ENCODE measurements around the gene NMT2. TPM values are rescaled to one million over a fixed set of nuclear protein-coding genes. Genes with fewer than 3 reads are reported as not detected.
A peak's percentile ranks its signal among the peaks of the same experiment; 100 is the strongest.

The NMT2 gene
- total and polyA plus RNA-seq, 2 donors (not counting 1 experiment from before 2014, with no cell fraction given): 16.6 to 21.0 TPM

DNA sequence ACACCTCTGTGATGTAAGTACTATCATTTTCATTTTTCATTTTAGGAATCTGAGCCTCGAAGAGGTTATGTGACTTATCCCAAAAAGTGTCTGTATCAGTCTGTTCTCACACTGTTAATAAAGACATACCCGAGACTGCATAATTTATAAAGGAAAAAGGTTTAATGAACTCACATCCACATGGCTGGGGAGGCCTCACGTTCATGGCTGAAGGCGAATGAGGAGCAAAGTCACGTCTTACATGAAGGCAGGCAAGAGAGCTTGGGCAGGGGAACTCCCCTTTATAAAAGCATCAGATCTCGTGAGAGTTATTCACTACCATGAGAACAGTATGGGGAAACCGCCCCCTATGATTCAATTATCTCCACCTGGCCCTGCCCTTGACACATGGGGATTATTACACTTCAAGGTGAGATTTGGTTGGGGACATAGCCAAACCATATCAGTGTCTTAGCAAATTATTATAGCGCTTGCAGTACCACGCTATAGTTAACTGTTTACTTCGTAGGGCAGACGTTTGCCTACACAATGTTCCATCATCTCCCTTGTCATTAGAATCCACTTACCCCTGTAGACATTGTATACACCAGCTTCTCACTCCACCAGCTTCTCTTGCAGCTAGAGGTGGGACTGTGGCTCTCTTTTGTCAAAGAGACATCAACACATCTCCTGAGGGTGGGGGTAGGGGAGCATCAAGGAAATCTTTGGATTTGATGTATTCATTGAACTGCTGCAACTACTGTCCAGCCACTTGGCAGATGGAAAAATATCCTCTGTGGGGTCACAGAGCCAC, 15.4 kb upstream of the NMT2 start:
- H3K4me3 ChIP-seq (replicated peaks in 1 of 4; ENCODE audit: control extremely low read depth in 1 of 4, insufficient read depth in 1 of 4, low read depth in 3 of 4, low read length in 4 of 4): no peak overlapping the region
- no peaks in the 10 kb centered on the region for H3K36me3 ChIP-seq (ENCODE audit: control insufficient read depth, insufficient read depth, low read length)
- H3K9ac ChIP-seq (ENCODE audit: insufficient read depth, low read length): no peak overlapping the region
- H3K27me3 ChIP-seq (ENCODE audit: control insufficient read depth, insufficient read depth, low read length): no peaks in the 10 kb centered on the region
- TF ChIP-seq, protein P1, sequence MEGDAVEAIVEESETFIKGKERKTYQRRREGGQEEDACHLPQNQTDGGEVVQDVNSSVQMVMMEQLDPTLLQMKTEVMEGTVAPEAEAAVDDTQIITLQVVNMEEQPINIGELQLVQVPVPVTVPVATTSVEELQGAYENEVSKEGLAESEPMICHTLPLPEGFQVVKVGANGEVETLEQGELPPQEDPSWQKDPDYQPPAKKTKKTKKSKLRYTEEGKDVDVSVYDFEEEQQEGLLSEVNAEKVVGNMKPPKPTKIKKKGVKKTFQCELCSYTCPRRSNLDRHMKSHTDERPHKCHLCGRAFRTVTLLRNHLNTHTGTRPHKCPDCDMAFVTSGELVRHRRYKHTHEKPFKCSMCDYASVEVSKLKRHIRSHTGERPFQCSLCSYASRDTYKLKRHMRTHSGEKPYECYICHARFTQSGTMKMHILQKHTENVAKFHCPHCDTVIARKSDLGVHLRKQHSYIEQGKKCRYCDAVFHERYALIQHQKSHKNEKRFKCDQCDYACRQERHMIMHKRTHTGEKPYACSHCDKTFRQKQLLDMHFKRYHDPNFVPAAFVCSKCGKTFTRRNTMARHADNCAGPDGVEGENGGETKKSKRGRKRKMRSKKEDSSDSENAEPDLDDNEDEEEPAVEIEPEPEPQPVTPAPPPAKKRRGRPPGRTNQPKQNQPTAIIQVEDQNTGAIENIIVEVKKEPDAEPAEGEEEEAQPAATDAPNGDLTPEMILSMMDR (conservative IDR thresholded peaks at IDR 0.05 in 1 of 2, IDR thresholded peaks at IDR 0.05 in 1 of 2; ENCODE audit: low read depth in 1 of 2, low read length in 2 of 2): no peak
- TF ChIP-seq EZH2 (IDR thresholded peaks at IDR 0.05; ENCODE audit: low read length, missing control alignments): no peak
- no peak for DNase-seq (ENCODE audit: low read depth in 2 of 2)
- no peak overlapping the region for H3K27ac ChIP-seq (ENCODE audit: insufficient read depth, low read length)
- H3K79me2 ChIP-seq (ENCODE audit: control insufficient read depth, insufficient read depth, low read length): no peaks in the 10 kb centered on the region
- H3K4me1 ChIP-seq (ENCODE audit: control insufficient read depth, extremely low read depth, insufficient read depth, low read length): no peaks in the 10 kb centered on the region
- H2AFZ ChIP-seq (ENCODE audit: low read length): no peak overlapping the region
- no peak overlapping the region for H3K4me2 ChIP-seq (ENCODE audit: extremely low read depth, insufficient read depth, low read length)
- H4K20me1 ChIP-seq (ENCODE audit: control insufficient read depth, extremely low read depth, insufficient read depth, low read length): no peaks in the 10 kb centered on the region
- H3K9me3 ChIP-seq (ENCODE audit: control insufficient read depth, insufficient read depth, low read depth, low read length): no peaks in the 10 kb centered on the region

DNA sequence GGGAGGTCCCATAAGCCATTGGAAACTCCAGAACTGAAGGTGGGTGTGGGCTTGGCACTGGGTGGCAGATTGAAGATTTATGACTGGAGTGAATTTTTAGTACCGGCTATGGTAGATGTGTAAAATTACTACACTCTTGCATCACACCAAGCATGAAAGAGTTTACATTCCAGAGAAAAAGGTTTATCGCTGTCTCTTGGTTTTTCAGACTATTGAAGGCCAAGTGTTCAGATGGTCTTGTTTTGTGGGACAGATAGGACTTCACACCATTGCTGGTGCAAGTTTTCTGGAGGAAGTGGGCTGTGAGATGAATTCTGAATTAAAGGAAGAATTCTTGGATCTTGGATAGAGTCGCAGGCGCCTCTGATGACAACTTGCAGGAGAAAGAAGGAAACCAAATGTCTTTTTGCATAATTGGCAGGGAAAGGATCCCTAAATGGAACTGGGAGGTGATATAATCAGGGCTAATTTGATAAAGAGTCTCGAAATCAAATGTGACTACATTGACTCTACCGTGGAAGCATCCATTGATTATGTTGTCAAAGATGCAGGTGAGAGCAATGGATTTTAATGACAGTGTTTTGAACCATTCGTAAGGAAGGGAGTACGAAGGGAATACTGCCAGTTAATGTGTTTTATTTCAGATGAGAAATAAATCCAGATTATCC, 14.2 kb upstream of the NMT2 start:
- Histone ChIP-seq H3K27me3 (ENCODE audit: control insufficient read depth, insufficient read depth, low read length) (no peaks in the 10 kb centered on the region), H3K9me3 (ENCODE audit: control insufficient read depth, insufficient read depth, low read depth, low read length) (no peaks in the 10 kb centered on the region), H3K27ac (ENCODE audit: insufficient read depth, low read length) (no peak overlapping the region), H2AFZ (ENCODE audit: low read length) (no peak overlapping the region), H4K20me1 (ENCODE audit: control insufficient read depth, extremely low read depth, insufficient read depth, low read length) (no peaks in the 10 kb centered on the region), H3K79me2 (ENCODE audit: control insufficient read depth, insufficient read depth, low read length) (no peaks in the 10 kb centered on the region), H3K36me3 (ENCODE audit: control insufficient read depth, insufficient read depth, low read length) (no peaks in the 10 kb centered on the region), H3K4me3 (replicated peaks in 1 of 4; ENCODE audit: control extremely low read depth in 1 of 4, insufficient read depth in 1 of 4, low read depth in 3 of 4, low read length in 4 of 4) (no peak overlapping the region), H3K9ac (ENCODE audit: insufficient read depth, low read length) (no peak overlapping the region), H3K4me2 (ENCODE audit: extremely low read depth, insufficient read depth, low read length) (peak overlapping the region; percentile 11), H3K4me1 (ENCODE audit: control insufficient read depth, extremely low read depth, insufficient read depth, low read length) (no peaks in the 10 kb centered on the region)
- peak in 1 of 2 donors; percentile 73 for DNase-seq (ENCODE audit: low read depth in 2 of 2)
- TF ChIP-seq EZH2 (IDR thresholded peaks at IDR 0.05; ENCODE audit: low read length, missing control alignments): no peak
- TF ChIP-seq, protein P1 (conservative IDR thresholded peaks at IDR 0.05 in 1 of 2, IDR thresholded peaks at IDR 0.05 in 1 of 2; ENCODE audit: low read depth in 1 of 2, low read length in 2 of 2): no peak

DNA sequence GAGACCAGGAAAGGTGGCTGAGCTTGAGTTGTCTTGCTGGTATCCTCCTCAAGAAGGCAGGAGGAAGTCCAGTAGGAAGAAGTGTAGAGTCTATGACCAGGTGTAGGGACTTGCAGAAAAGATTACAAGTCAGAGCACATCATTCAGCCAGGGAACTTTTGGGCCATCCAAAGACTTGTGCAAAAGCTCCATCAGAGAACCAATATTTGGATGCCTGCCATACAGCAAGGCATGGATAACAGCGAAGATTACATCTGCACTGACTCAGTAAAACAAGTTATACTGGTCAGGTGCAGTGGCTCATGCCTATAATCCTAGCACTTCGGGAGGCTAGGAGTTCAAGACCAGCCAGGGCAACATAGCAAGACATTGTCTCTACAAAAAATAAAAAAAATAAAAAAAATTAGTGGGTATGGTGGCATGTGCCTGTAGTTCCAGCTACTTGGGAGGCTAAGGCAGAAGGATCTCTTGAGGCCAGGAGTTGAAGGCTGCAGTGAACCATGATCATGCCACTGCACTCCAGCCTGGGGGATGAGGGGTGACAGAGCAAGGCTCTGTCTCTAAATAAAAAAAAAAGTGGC, 13.2 kb upstream of the NMT2 start:
- Histone ChIP-seq H2AFZ (ENCODE audit: low read length) (no peak overlapping the region), H3K27me3 (ENCODE audit: control insufficient read depth, insufficient read depth, low read length) (no peaks in the 10 kb centered on the region), H3K9ac (ENCODE audit: insufficient read depth, low read length) (no peak overlapping the region), H3K79me2 (ENCODE audit: control insufficient read depth, insufficient read depth, low read length) (no peaks in the 10 kb centered on the region), H3K4me3 (replicated peaks in 1 of 4; ENCODE audit: control extremely low read depth in 1 of 4, insufficient read depth in 1 of 4, low read depth in 3 of 4, low read length in 4 of 4) (no peak overlapping the region), H3K27ac (ENCODE audit: insufficient read depth, low read length) (no peak overlapping the region), H3K9me3 (ENCODE audit: control insufficient read depth, insufficient read depth, low read depth, low read length) (no peaks in the 10 kb centered on the region), H4K20me1 (ENCODE audit: control insufficient read depth, extremely low read depth, insufficient read depth, low read length) (no peaks in the 10 kb centered on the region), H3K36me3 (ENCODE audit: control insufficient read depth, insufficient read depth, low read length) (no peaks in the 10 kb centered on the region), H3K4me1 (ENCODE audit: control insufficient read depth, extremely low read depth, insufficient read depth, low read length) (no peaks in the 10 kb centered on the region), H3K4me2 (ENCODE audit: extremely low read depth, insufficient read depth, low read length) (no peak overlapping the region)
- DNase-seq (ENCODE audit: low read depth in 2 of 2): no peak
- TF ChIP-seq, protein P1 (conservative IDR thresholded peaks at IDR 0.05 in 1 of 2, IDR thresholded peaks at IDR 0.05 in 1 of 2; ENCODE audit: low read depth in 1 of 2, low read length in 2 of 2): no peak
- TF ChIP-seq EZH2 (IDR thresholded peaks at IDR 0.05; ENCODE audit: low read length, missing control alignments): no peak

Measured in fibroblast of lung (primary cell).